Endometrial microvascular endothelial cells (primary cell): ENCODE data around the gene NDUFB6. TPM values are rescaled to one million over a fixed set of nuclear protein-coding genes. Genes with fewer than 3 reads are reported as not detected.
"Not testable (repeated sequence)": the region's sequence is repeated elsewhere in the genome, so short reads cannot be mapped to it uniquely, and the experiment has no call there.

Source experiments
- in situ Hi-C: cut with HindIII; loops from 2 replicates; pipeline ENCODE4 v1.10.0; 2017; ENCODE audit warnings: low sequenced_read_pairs, low pct_unique_long_range_greater_than_20kb; ENCODE audit errors: inconsistent ontology term
- total RNA-seq: library from RNA; depleted of rRNA; stranded (reverse); fragments of >200 nt; gene quantifications from one replicate; pipeline ENCODE4 v1.2.3, GENCODE V29; 2015; ENCODE audit errors: inconsistent ontology term

The NDUFB6 gene
- total RNA-seq, 1 donor from 2014 or later: 86.0 TPM

- in situ Hi-C loops: no loop called here
These were observed 862 bp upstream of the NDUFB6 start for GRCh38 chr9:32573821-32574220.

DNA sequence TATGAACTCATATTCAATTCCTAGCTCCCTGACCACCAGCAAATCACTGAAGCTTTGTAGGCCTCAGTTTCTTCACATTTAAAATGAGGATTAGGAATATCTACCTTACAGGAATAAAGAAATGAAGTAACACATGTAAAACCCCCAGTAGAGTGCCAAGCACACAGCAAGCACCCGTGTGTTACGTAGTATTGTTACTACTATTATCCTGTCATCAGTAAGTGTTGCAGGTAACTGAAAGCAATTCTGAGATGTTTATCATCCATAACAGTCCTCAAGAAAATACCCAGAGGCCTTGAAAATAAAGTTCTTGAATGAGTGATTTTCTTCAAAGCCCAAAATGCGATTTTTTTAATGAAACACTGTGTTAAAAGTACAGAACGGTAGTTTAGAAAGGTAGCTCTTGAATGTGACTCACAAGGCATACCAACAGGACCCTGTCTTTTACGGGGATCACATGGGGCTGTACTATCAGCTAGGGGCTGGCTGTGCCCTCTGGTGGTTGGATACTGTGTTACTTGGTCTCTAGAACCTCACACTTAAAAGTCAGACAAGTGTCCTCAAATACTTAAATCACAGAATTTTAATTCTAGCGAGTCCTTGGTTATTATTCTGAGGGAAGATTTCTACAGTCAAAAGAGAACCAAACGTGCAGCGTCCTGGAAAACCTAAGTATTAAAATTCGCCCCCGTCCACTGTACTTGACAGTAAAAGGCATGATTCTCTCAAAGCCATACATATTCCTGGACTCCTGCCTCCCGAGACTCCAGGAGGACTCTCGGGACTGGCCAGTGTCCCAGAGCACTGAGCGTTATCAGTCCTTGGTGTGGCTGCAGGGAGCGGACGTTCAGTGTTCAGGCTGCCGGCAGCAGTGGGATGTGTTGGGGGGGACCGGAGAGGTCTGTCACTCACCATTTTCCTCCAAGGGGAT is 725 bp downstream of the NDUFB6 start:
- in situ Hi-C loops: no loop called here

DNA sequence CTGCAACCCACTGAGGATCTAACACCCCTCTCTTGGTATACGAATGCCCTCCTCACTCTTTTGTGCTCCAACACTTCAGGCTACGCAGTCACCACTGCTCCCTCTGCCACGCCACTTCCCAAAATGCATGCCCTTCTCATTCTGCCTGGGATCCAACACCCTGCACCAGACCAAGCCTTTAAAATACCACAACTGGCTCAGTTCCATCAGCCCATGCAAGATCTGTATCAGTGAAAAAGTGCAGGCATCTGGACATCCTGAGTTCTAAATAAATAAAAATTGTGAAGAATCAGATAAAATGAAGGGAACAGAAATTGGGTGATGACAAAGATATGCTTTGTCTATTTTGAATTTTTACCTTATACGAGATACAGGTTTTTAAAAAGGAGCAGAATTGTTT is 2.7 kb downstream of the NDUFB6 start:
- in situ Hi-C loops: no loop called here

DNA sequence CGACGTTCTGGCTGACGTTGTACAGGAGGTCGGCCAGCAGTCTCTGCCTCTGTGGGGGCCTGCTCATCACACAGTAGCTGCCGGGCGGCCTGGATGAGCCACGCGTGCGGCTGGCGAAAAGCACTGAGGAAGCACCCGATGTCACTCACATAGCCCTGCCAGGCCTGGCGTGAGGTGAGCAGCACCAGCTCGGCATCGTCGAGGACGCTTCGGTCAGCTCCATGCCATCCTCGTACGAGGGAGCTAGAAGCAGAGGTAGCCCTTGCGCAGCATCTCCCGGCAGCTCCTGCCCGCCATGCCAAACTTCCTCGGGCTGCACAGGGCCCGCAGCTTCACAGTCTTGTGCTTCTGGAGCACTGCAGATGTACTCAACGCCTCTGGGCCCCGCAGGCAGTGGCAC is 6.2 kb downstream of the NDUFB6 start:
- in situ Hi-C loops: no loop called here

GRCh38 chr9:32565967-32566366 is 7.0 kb downstream of the NDUFB6 start:
- in situ Hi-C loops: no loop called here

DNA sequence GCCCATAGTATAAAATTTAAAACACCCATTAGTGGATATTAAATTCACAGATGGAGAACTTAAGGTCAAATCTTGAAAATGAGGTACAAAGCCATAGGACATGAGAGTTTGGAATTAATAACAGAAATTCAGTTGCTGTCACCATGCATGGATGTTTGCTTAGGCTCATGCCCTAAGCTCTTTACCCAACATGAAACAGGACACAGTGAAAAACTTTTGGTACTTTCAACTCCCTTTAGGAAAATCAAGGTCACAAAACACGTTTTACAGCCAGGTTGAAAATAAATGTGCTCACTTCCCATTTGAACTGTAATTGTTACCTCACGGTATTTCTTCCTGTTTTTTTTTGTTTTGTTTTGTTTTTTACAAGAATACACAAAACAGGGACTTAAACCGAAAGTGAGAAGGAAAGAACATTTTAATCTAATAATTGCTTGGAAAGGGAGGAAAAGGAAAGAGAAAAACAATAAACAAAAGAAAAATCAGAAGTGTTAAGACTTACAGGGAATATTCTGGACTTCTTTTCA is 14.5 kb downstream of the NDUFB6 start:
- in situ Hi-C loops: no loop called here

GRCh38 chr9:32554591-32554990 is 18.4 kb downstream of the NDUFB6 start:
- in situ Hi-C loops: no loop called here

DNA sequence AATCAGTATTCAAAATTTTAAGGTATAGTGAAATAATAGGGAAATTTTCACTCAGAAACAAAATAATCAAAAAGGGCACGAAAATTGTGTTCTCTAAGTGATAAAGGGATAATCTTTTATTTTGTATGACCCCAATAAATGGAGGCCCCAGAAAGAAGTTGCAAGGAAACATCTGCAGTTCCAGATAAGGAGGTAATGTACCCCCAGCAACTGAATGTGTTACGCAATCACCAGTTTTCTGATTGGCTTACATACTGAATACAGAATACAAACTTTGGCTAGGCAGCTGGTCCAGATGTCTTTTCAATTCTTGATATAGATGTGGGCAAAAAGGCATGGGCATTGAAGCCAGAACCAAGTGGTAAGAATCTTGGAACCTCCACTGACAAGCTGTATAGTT is 18.9 kb downstream of the NDUFB6 start:
- in situ Hi-C loops: no loop called here

DNA sequence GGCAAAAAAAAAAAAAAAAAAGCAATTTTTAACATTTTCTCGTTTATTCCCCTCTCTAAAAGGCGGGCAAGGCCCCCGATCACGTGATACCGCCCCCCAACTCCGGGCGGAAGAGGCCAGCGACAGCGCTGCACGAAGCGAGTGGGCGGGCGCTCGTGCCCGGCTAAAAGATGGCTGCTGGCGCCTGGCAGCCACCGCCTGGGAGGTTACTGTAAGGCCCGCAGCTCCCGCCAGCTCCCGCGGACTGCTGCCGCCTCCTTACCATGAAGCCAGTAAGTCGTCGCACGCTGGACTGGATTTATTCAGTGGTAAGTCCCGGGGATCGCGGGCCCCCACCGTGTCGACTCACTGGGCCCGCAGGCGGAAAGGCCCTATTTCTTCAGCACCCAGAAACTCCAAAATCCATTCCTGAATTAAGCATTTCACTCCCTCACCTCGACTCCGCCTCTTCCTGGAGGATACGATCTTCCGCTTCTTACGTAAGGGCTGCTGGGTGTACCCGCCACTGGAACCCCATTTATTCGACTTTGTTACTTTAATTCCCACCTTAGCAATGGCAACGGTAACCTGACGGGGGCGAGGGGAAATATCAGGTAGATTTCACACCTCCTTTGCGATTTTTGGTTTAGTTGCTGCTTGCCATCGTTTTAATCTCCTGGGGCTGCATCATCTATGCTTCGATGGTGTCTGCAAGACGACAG is 20.6 kb downstream of the NDUFB6 start, which contains the start of the genes SMIM27 and TOPORS:
TSS of gene SMIM27 (plus strand) at position 156 of the 701 bp plus-strand sequence. CDS start at position 264, 108 bp downstream.
TSS of gene TOPORS (minus strand) at position 415 of the 701 bp plus-strand sequence. CDS start at position 265, 150 bp downstream.
- in situ Hi-C loops: no loop called here

- in situ Hi-C loops: no loop called here
These were observed 21.5 kb downstream of the NDUFB6 start for GRCh38 chr9:32551276-32552051.

DNA sequence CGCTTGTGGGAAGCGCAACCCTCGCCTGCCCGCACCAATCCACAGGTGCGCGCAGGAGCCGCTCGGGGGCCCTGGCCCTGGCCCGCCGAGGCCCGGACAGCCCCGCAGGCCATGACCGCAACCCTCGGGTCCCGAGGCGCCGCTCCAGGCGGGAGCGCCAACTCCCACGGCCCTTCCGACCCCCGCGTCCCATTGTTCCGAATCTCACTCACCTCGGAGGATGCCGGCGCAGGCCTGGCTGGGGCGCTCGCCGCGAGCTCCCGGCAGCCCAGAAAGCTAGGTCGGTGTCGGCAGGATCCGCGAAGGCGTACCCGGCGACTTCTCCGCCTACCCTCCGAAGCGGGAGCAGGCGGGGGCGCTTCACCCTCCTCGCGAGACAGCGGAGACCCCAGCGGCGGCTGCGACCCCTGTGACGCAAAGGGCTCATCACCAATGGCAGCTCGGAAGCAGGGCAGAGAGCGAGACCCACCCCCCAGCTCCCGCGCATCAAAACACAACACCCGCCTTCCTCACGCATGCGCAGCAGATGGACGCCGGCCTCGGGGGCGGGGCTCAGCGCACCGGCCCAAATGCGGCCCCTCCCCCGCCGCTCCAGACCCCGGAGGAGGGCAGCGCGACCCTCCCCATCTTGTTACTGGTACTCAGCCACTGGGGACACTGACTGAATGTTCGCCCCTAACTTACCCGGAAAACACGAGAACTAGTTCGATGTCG is 22.2 kb downstream of the NDUFB6 start:
- in situ Hi-C loops: no loop called here

- in situ Hi-C loops: no loop called here
These were observed 22.8 kb downstream of the NDUFB6 start for GRCh38 chr9:32550150-32550561.

GRCh38 chr9:32548213-32548612 is 24.7 kb downstream of the NDUFB6 start:
- in situ Hi-C loops: not testable (repeated sequence)

DNA sequence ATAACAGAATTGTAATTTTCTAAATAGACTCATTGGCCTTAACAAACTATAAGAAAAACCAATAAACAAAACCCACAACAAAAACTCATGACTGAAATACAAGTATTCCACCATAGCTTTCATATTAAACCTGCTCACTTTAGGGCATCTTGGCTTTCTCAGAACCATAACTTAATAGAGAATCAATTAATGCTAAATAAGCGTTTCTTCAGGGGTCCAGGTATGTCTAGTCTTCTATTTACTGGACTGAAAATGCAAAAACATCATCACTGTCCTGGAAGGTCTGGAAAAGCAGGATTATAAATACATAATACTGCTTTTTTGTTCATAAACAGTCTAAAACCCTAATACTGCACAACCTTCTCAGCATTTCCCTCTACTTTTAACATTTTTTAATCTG is 27.1 kb downstream of the NDUFB6 start:
- in situ Hi-C loops: no loop called here

- in situ Hi-C loops: no loop called here
These were observed 29.9 kb downstream of the NDUFB6 start for GRCh38 chr9:32543047-32543446.

GRCh38 chr9:32533816-32534215 is 39.1 kb downstream of the NDUFB6 start:
- in situ Hi-C loops: no loop called here

DNA sequence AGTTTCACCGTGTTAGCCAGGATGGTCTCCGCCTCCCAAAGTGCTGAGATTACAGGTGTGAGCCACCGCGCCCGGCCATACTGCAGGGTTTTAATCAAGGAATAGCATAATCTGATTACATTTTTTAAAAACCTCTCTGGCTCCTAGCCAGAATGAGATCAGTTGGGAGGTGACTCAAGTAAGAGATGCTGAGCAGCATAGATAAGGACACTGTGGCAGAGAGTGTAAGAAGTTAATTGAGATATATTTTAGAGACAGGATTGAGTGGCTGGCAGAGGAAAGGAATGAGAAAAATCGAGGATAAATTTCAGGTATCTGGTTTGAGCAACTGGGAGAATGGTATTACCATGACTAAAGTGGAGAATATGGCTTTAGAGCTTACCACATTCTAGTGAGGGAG is 39.6 kb downstream of the NDUFB6 start:
- in situ Hi-C loops: no loop called here

- in situ Hi-C loops: no loop called here
These were observed 46.3 kb downstream of the NDUFB6 start for GRCh38 chr9:32526707-32527048.
